Fibroblast of villous mesenchyme (primary cell): Measurements from ENCODE around the gene MED13L. TPM values are rescaled to one million over a fixed set of nuclear protein-coding genes. Genes with fewer than 3 reads are reported as not detected.

Experiments
- DNase-seq: peaks from one replicate; pipeline ENCODE4 v3.0.0-alpha.2; 2010; ENCODE audit warnings: low read depth
- H3K4me3 ChIP-seq: 2 replicates; pipeline ENCODE4 v1.5.1; 2011; ENCODE audit warnings: low read depth, mild to moderate bottlenecking, low read length
- CTCF ChIP-seq: IDR thresholded peaks from 2 replicates; pipeline ENCODE4 v1.5.1; 2012; ENCODE audit warnings: low read depth, mild to moderate bottlenecking, low read length; ENCODE audit not compliant: insufficient read depth
- total RNA-seq: library from RNA; depleted of rRNA; stranded (reverse); fragments of >200 nt; gene quantifications from 2 replicates; pipeline ENCODE4 v1.2.3, GENCODE V29; 2012

Gene MED13L
- total RNA-seq: 120 and 189 TPM in 2 replicates

- peak; percentile 88 for DNase-seq
- no peak for TF ChIP-seq CTCF
- peak within 1 kb of the TSS; percentile 93 for H3K4me3 ChIP-seq
These were observed at the start of gene MED13L for GRCh38 chr12:116277467-116278278. MED13L (minus strand) TSS chr12:116277693; CDS start chr12:116277131, 562 bp downstream.

- H3K4me3 ChIP-seq: no peak overlapping the region
- no peak for DNase-seq
- TF ChIP-seq CTCF: no peak
These were observed 47.8 kb upstream of the MED13L start for GRCh38 chr12:116325336-116325664.

- TF ChIP-seq CTCF: no peak
- H3K4me3 ChIP-seq: no peak overlapping the region
- DNase-seq: no peak
These were observed 47.3 kb upstream of the MED13L start for GRCh38 chr12:116324654-116325335.

GRCh38 chr12:116323406-116324386 is 46.2 kb upstream of the MED13L start:
- no peak for TF ChIP-seq CTCF
- DNase-seq: no peak
- no peak overlapping the region for H3K4me3 ChIP-seq

GRCh38 chr12:116321913-116322312 is 44.4 kb upstream of the MED13L start:
- H3K4me3 ChIP-seq: no peak overlapping the region
- no peak for TF ChIP-seq CTCF
- no peak for DNase-seq

- DNase-seq: no peak
- H3K4me3 ChIP-seq: no peak overlapping the region
These were observed 43.3 kb upstream of the MED13L start for GRCh38 chr12:116320791-116321217.

More at GRCh38 chr12:116320791-116321217, 43.3 kb upstream of the MED13L start:
- no peak for TF ChIP-seq CTCF
